Activated CD8-positive, alpha-beta T cell treated with anti-CD3 and anti-CD28 coated beads for 36 hours (primary cell): ENCODE measurements around the gene LIG1. TPM values are rescaled to one million over a fixed set of nuclear protein-coding genes. Genes with fewer than 3 reads are reported as not detected.

Experiments
- ATAC-seq: fragments of 200-7000 bp; cut with Tn5 transposase; one replicate; pipeline ENCODE4 v1.10.0; 2021; ENCODE audit warnings: mild to moderate bottlenecking, moderate library complexity
- CTCF ChIA-PET: fragments of 350-600 bp; sonication (Branson Sonifier 250); formaldehyde crosslinking; loops from one replicate; lab custom pipeline; 2021; ENCODE audit warnings: antibody characterized with exemption; lab: Charles Lee
- POLR2A ChIA-PET: fragments of 350-600 bp; sonication (Branson Sonifier 250); formaldehyde crosslinking; loops from one replicate; lab custom pipeline; 2021; ENCODE audit warnings: antibody characterized with exemption; lab: Charles Lee
- DNase-seq: peaks from one replicate; pipeline ENCODE4 v3.0.0-alpha.2; 2020
- H3K27ac Mint-ChIP-seq: one replicate; pipeline ENCODE4 v1.8.0; 2021; ENCODE audit warnings: mild to moderate bottlenecking, mixed read lengths
- H3K27me3 Mint-ChIP-seq: one replicate; pipeline ENCODE4 v1.8.0; 2021; ENCODE audit warnings: mixed read lengths
- H3K36me3 Mint-ChIP-seq: one replicate; pipeline ENCODE4 v1.8.0; 2021; ENCODE audit warnings: low read depth, mixed read lengths
- H3K4me1 Mint-ChIP-seq: one replicate; pipeline ENCODE4 v1.8.0; 2021; ENCODE audit warnings: low read depth, mixed read lengths
- H3K4me3 Mint-ChIP-seq: one replicate; pipeline ENCODE4 v1.8.0; 2021; ENCODE audit warnings: mild to moderate bottlenecking, moderate library complexity, mixed read lengths
- H3K9me3 Mint-ChIP-seq: one replicate; pipeline ENCODE4 v1.8.0; 2021; ENCODE audit warnings: mixed read lengths
- CTCF ChIP-seq: fragments of 200-600 bp; IDR thresholded peaks from one replicate; pipeline ENCODE4 v1.8.0; 2022; ENCODE audit warnings: antibody characterized with exemption, mild to moderate bottlenecking
- intact Hi-C: fragments of 100-400 bp; cut with micrococcal nuclease; formaldehyde crosslinking; loops from one replicate; pipeline ENCODE4 v1.10.0; 2022
- total RNA-seq, 2 experiments: library from RNA; stranded (reverse); gene quantifications; one replicate each; pipeline ENCODE4 v1.2.3, GENCODE V29; 2021

Gene LIG1
- total RNA-seq, 2 experiments from 2014 or later, result 181 to 188 TPM

GRCh38 chr19:48174445-48175030, 4.4 kb upstream of the LIG1 start:
- intact Hi-C loops, result no loop called here
- peaks cover 43% of the 10 kb centered on the region for H3K36me3 Mint-ChIP-seq

DNA sequence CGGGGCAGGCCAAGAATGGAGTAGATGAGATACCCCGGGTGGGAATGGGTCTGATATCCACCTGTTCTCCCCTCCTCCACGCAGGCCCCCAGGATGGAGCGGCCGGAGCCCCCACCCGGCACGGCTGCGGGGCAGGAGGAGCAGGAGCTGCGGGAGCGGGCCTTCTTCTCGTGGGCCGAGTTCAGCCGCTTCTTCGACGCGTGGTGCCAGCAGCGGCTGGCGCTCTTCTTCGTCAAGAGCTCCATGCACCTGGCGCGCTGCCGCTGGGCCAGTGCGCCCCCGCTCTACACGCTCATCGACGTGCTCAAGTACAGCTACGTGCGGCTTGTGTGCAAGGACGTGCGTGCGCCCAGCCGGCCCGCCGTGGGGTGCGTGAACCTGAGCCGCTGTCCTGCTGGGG, 1.6 kb upstream of the LIG1 start:
- Mint-ChIP-seq H3K4me1 (peaks cover 31% of the 10 kb centered on the region), H3K27me3 (no peaks in the 10 kb centered on the region), H3K27ac (no peak overlapping the region), H3K4me3 (peak overlapping the region; percentile 82), H3K9me3 (no peaks in the 10 kb centered on the region), H3K36me3 (peaks cover 42% of the 10 kb centered on the region)
- intact Hi-C loops, result no loop called here
- CTCF ChIA-PET, result interaction anchor here (1.3 to 1.7 kb wide), 3 partner anchors 22 to 89 kb away, joined by 3 to 5 read pairs (median 4); no protein-coding TSS in a partner anchor
- DNase-seq, result no peak
- ATAC-seq, result no peak
- POLR2A ChIA-PET, result interaction anchor here (0.9 to 3.2 kb wide), 5 partner anchors 9 to 83 kb away, joined by 3 to 15 read pairs (median 5); no protein-coding TSS in a partner anchor
- no peak for TF ChIP-seq CTCF

More at GRCh38 chr19:48174445-48175030, 4.4 kb upstream of the LIG1 start:
- peaks cover 14% of the 10 kb centered on the region for H3K4me1 Mint-ChIP-seq
- ATAC-seq (no peak), DNase-seq (no peak)
- TF ChIP-seq CTCF, result no peak
- no peaks in the 10 kb centered on the region for H3K9me3 Mint-ChIP-seq
- no peaks in the 10 kb centered on the region for H3K27me3 Mint-ChIP-seq
- CTCF ChIA-PET, result interaction anchor here (1.0 to 2.5 kb wide), 3 partner anchors 20 to 86 kb away, joined by 4 to 12 read pairs (median 5); no protein-coding TSS in a partner anchor
- H3K27ac Mint-ChIP-seq, result no peak overlapping the region
- POLR2A ChIA-PET, result interaction anchor here (1.1 to 1.5 kb wide), 3 partner anchors 10 to 29 kb away, joined by 3 to 9 read pairs (median 4); no protein-coding TSS in a partner anchor
- no peak overlapping the region for H3K4me3 Mint-ChIP-seq

DNA sequence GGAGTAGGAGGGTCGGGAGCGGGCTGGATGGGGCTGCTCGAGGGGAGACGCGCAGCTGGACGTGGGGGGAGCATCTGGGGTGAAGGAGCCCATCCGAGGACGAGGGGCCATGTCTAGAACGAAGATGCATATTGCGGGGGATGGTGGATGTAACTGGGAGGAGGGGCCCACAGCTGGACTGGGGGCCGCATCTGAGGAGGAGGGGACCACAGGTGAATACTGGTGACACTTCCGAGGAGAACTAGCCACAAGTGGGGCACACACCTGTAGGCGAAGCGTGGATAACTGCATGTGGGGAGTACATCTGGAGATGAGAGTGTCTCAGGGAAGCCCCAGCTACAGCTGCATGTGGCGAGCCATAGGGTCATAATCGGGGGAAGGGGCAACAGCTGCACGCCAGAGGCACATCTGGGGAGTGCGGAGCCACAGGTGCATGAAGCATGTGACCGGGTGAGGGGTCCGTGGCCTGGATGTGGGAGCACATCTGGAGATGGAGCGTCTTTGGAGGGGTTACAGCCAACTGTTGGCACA, 738 bp upstream of the LIG1 start:
- H3K4me1 Mint-ChIP-seq, result peaks cover 31% of the 10 kb centered on the region
- CTCF ChIA-PET, result interaction anchor here (1.3 to 1.7 kb wide), 3 partner anchors 23 to 90 kb away, joined by 3 to 5 read pairs (median 4); no protein-coding TSS in a partner anchor

DNA sequence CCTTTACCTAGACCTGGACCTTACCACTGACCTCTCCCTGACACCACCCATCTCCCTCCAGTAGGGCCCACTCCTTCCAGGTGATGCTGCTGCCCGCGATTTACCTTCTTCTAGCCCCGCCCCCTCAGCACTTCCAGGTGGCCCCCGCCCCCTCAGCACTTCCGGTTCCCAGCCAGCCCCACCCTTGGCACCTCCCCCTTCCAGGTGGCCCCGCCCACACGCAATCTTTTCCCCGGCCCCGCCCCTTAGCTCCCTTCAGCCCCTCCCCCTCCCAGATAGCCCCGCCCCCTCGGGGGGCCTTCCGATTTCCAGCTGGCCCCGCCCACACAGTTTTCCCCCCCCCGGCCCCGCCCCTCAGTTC, 586 bp downstream of the LIG1 start:
- no peak for TF ChIP-seq CTCF
- intact Hi-C loops, result no loop called here
- Mint-ChIP-seq H3K4me3 (peak overlapping the region; percentile 82), H3K27me3 (no peaks in the 10 kb centered on the region), H3K27ac (peak overlapping the region; percentile 99), H3K9me3 (no peaks in the 10 kb centered on the region), H3K4me1 (peaks cover 31% of the 10 kb centered on the region), H3K36me3 (peaks cover 41% of the 10 kb centered on the region)
- peak; percentile 66 for ATAC-seq
- CTCF ChIA-PET, result interaction anchor here (1.1 to 1.3 kb wide), 3 partner anchors 24 to 206 kb away, joined by 3 to 5 read pairs (median 4); no protein-coding TSS in a partner anchor
- DNase-seq, result peak; percentile 91
- POLR2A ChIA-PET, result interaction anchor here (0.8 to 3.2 kb wide), 4 partner anchors 11 to 35 kb away, joined by 3 to 15 read pairs (median 3); no protein-coding TSS in a partner anchor

More for the DNA sequence above, 738 bp upstream of the LIG1 start:
- H3K36me3 Mint-ChIP-seq, result peaks cover 42% of the 10 kb centered on the region
- TF ChIP-seq CTCF, result no peak
- no peaks in the 10 kb centered on the region for H3K27me3 Mint-ChIP-seq
- DNase-seq (no peak), ATAC-seq (peak; percentile 5)
- H3K9me3 Mint-ChIP-seq, result no peaks in the 10 kb centered on the region
- H3K27ac Mint-ChIP-seq, result peak overlapping the region; percentile 82
- intact Hi-C loops, result no loop called here
- H3K4me3 Mint-ChIP-seq, result peak overlapping the region; percentile 82
- POLR2A ChIA-PET, result interaction anchor here (0.9 to 3.2 kb wide), 4 partner anchors 14 to 84 kb away, joined by 4 to 15 read pairs (median 5); no protein-coding TSS in a partner anchor
